A673 (cell line): ENCODE measurements around the gene ARCN1.

ENCODE experiments used
- EZH2 ChIP-seq: fragments of 200-600 bp; sonication (generic); IDR thresholded peaks from 2 replicates; pipeline ENCODE4 v1.6.1; 2017; ENCODE audit warnings: borderline replicate concordance, low read depth, mild to moderate bottlenecking, mixed read lengths, antibody characterized with exemption, low read length; ENCODE audit not compliant: poor library complexity, severe bottlenecking
- TF ChIP-seq, protein P1 (sequence below): fragments of 300-800, 200-600 bp; sonication (generic); conservative IDR thresholded peaks from 2 replicates; pipeline ENCODE4 v1.5.1; 2017; ENCODE audit warnings: low read depth, mild to moderate bottlenecking, antibody characterized with exemption, low read length, moderate library complexity, mixed read lengths

- TF ChIP-seq, protein P1, sequence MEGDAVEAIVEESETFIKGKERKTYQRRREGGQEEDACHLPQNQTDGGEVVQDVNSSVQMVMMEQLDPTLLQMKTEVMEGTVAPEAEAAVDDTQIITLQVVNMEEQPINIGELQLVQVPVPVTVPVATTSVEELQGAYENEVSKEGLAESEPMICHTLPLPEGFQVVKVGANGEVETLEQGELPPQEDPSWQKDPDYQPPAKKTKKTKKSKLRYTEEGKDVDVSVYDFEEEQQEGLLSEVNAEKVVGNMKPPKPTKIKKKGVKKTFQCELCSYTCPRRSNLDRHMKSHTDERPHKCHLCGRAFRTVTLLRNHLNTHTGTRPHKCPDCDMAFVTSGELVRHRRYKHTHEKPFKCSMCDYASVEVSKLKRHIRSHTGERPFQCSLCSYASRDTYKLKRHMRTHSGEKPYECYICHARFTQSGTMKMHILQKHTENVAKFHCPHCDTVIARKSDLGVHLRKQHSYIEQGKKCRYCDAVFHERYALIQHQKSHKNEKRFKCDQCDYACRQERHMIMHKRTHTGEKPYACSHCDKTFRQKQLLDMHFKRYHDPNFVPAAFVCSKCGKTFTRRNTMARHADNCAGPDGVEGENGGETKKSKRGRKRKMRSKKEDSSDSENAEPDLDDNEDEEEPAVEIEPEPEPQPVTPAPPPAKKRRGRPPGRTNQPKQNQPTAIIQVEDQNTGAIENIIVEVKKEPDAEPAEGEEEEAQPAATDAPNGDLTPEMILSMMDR, result no peak
- no peak for TF ChIP-seq EZH2
Measured at GRCh38 chr11:118536726-118537125, 35.5 kb upstream of the ARCN1 start.
